Esophagus squamous epithelium (tissue), 4 donors: Measurements from ENCODE around the gene ARHGEF40.

Source experiments
- CTCF ChIP-seq, 6 experiments: fragments of 450-650 bp in 4 of 6; fragments of 200-600 bp in 2 of 6; sonication (generic) in 2 of 6; IDR thresholded peaks; one replicate each; pipeline ENCODE4 v1.5.1; 2016 to 2019; ENCODE audit warnings: antibody characterized with exemption in 6 of 6, mild to moderate bottlenecking in 4 of 6, moderate library complexity in 4 of 6
- POLR2A ChIP-seq, 4 donors: fragments of 450-650 bp; IDR thresholded peaks; one replicate each; pipeline ENCODE4 v1.6.1; 2017; ENCODE audit warnings: antibody characterized with exemption in 4 of 4, mild to moderate bottlenecking in 4 of 4, moderate library complexity in 3 of 4

GRCh38 chr14:21100931-21101330 lies 30.8 kb downstream of the ARHGEF40 start, which contains the start of gene TMEM253:
- TF ChIP-seq CTCF (IDR thresholded peaks at IDR 0.05) (no peak), POLR2A (IDR thresholded peaks at IDR 0.05) (no peak)
